BLaER1 (cell line): Measurements from ENCODE around the gene SMIM20.

Experiments used
- H3K27ac ChIP-seq: shearing (Covaris generic); formaldehyde crosslinking; 2 replicates; pipeline ENCODE4 v1.8.1; 2022
- H3K27me3 ChIP-seq: shearing (Covaris generic); formaldehyde crosslinking; 2 replicates; pipeline ENCODE4 v1.8.1; 2022
- H3K36me3 ChIP-seq: shearing (Covaris generic); formaldehyde crosslinking; 2 replicates; pipeline ENCODE4 v1.8.1; 2022
- H3K4me1 ChIP-seq: shearing (Covaris generic); formaldehyde crosslinking; 2 replicates; pipeline ENCODE4 v1.8.1; 2022
- H3K4me2 ChIP-seq: shearing (Covaris generic); formaldehyde crosslinking; 2 replicates; pipeline ENCODE4 v1.8.1; 2022
- H3K4me3 ChIP-seq: shearing (Covaris generic); formaldehyde crosslinking; 2 replicates; pipeline ENCODE4 v1.8.1; 2022
- H3K9ac ChIP-seq: shearing (Covaris generic); formaldehyde crosslinking; 2 replicates; pipeline ENCODE4 v1.8.1; 2022
- H3K9me3 ChIP-seq: shearing (Covaris generic); formaldehyde crosslinking; 2 replicates; pipeline ENCODE4 v1.8.1; 2022
- H4K20me1 ChIP-seq: shearing (Covaris generic); formaldehyde crosslinking; 2 replicates; pipeline ENCODE4 v1.8.1; 2022
- Cebpa-rat ChIP-seq: shearing (Covaris generic); IDR thresholded peaks from 2 replicates; pipeline ENCODE4 v1.8.1; 2022

The SMIM20 gene

DNA sequence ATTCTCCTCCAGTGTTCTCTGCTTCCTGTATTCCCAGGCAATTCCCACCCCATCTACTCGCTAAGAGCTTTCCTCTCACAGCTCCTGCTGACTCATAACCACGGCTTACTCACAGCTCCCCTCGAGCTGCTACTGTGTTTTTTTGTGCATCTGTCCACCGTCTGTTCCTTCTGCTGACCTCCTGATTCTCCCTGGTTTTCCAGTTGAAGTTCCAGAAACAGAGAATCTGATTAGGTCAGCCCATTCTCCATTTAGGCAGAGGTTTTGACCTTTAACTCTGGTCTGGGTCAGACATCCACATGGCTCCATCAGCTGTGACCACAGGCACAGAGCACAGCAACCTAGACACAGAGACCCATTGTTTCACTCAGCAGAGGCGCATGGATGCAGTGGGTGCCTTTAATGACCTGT lies 5.5 kb upstream of the SMIM20 start:
- no peak overlapping the region for H3K27ac ChIP-seq
- TF ChIP-seq Cebpa-rat: no peak
- no peak overlapping the region for H3K4me3 ChIP-seq
- no peaks in the 10 kb centered on the region for H3K9me3 ChIP-seq
- H3K27me3 ChIP-seq: peaks cover 10% of the 10 kb centered on the region
- no peak overlapping the region for H3K4me2 ChIP-seq
- H3K4me1 ChIP-seq: peaks cover 6% of the 10 kb centered on the region
- H3K9ac ChIP-seq: no peak overlapping the region
- no peaks in the 10 kb centered on the region for H3K36me3 ChIP-seq
- no peaks in the 10 kb centered on the region for H4K20me1 ChIP-seq

DNA sequence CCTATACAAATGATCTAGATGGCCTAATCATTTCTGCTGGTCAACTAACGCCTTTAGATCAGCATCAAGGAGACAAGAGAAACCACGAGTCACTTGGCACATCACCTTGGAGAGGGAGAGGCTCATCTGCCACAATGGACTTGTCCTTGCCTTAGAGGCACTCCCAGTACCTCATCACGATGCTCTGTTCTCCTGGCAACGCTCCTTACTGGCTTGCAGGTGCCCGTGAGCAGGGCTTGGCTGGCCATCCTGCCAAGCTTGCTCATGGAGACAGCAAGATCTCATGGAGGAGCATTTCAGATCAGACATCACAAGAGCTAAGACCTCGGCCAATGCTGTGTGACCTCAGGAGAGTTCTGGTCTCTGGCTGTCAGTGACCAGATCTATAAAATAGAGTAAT lies 2.7 kb upstream of the SMIM20 start:
- Histone ChIP-seq H3K4me3 (no peak overlapping the region), H3K27ac (no peak overlapping the region), H3K4me1 (peaks cover 18% of the 10 kb centered on the region), H3K9me3 (no peaks in the 10 kb centered on the region), H3K4me2 (no peak overlapping the region), H3K9ac (no peak overlapping the region), H3K36me3 (no peaks in the 10 kb centered on the region), H3K27me3 (peaks cover 13% of the 10 kb centered on the region), H4K20me1 (no peaks in the 10 kb centered on the region)
- TF ChIP-seq Cebpa-rat: no peak

DNA sequence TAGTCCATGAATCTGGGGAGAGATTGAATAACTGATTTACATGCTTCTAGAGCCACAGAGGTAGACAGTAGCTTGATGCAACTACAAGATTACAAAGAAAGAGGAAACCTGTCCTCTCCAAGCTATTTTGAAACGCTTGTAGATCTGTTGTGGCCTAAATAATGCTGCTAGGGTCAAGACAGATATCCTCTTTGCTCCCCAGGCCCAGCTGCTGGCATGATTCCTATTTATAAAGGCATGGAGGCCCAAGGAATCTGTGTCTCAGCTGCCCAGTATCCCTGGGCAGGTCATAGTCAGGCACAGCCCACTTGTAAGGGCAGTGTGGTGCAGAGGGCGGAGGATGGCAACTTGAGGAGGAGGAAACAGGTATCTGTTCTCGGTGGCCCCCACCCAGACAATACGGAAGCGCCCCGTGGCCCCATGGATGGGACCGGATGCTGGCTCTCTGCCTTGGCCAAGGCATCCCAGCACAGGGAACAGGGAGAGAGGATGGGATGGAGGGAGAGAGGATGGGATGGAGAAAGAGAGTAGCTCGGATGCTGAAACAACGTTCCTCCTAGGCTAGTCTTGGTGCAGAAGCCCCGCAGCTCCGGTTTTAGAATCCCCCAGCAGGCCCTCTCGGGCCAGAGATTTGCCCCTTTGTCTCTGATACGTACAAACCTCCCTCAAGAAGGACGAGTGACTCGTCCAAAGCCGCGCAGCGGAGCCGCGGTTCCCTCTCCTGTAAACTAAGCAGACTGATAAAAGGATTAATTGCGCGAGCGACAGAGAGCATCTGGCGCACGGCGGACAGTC lies 767 bp upstream of the SMIM20 start:
- TF ChIP-seq Cebpa-rat: no peak
- Histone ChIP-seq H3K4me1 (peaks cover 18% of the 10 kb centered on the region), H3K9me3 (no peaks in the 10 kb centered on the region)

DNA sequence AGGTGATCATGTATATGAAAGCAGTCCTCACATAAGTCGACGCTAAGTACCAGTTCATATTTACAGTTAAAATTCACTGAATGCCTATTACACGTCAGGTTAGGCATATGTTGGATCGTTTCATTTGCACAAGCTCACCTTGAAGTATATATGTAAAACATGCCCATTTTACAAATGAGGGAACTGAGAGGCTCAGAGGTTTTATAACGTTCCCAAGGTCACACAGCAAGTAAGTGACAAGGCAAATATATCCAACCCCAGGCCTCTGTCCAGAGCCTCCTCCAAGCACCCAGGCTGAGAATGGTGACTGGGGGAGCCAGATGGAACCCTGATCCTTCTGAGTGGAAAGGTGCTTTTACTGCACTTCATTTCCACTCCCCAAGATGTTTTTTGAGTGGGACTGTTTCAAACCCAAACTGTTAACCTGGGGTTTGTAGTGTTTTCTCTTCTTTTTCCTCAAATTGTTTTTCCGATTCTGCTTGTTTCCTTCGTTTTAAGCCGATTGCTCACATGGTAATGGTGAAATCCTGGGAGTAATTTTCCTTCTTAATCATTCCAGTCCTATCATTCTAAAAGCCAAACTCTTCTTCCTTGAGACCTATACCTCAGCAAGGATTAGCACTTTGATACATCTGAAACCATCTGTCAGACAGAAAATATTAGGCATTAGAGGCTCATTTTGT lies 791 bp downstream of the SMIM20 start:
- H3K4me3 ChIP-seq: peak overlapping the region; percentile 78
- H3K4me1 ChIP-seq: peaks cover 18% of the 10 kb centered on the region
- peaks cover 4% of the 10 kb centered on the region; the same call in 1 of the 2 replicates for H3K36me3 ChIP-seq
- H3K27ac ChIP-seq: peak overlapping the region; percentile 87
- H3K4me2 ChIP-seq: peak overlapping the region; percentile 83
- no peaks in the 10 kb centered on the region for H4K20me1 ChIP-seq
- H3K9ac ChIP-seq: peak overlapping the region; percentile 84
- no peaks in the 10 kb centered on the region for H3K9me3 ChIP-seq
- TF ChIP-seq Cebpa-rat: no peak
- H3K27me3 ChIP-seq: peaks cover 13% of the 10 kb centered on the region

More for the DNA sequence above, 767 bp upstream of the SMIM20 start:
- H3K27me3 ChIP-seq: peaks cover 13% of the 10 kb centered on the region
- peaks cover 4% of the 10 kb centered on the region; the same call in 1 of the 2 replicates for H3K36me3 ChIP-seq
- peak overlapping the region; percentile 84 for H3K9ac ChIP-seq
- no peaks in the 10 kb centered on the region for H4K20me1 ChIP-seq
- H3K4me2 ChIP-seq: peak overlapping the region; percentile 83
- peak overlapping the region; percentile 78 for H3K4me3 ChIP-seq
- H3K27ac ChIP-seq: peak overlapping the region; percentile 15; the same call in 1 of the 2 replicates

DNA sequence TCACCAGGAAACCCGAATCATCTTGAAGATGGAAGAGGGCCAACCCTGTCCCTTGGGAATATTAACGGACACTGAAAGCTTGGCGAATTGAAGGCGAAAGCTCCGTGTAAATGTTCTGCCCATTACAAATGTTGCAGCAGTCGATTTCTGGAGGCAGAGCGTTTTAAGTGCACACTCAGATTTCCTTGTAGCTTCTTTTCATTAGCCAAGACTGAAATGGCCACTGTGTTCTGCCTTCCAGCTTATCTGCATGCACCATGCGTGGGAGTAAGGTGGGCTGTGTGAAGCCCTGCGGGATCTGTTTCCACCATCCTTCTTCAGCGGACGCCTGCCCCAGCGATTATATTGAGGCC lies 1.3 kb downstream of the SMIM20 start:
- no peaks in the 10 kb centered on the region for H4K20me1 ChIP-seq
- H3K9me3 ChIP-seq: no peaks in the 10 kb centered on the region
- H3K27ac ChIP-seq: no peak overlapping the region
- H3K9ac ChIP-seq: no peak overlapping the region
- peaks cover 4% of the 10 kb centered on the region; the same call in 1 of the 2 replicates for H3K36me3 ChIP-seq
- peaks cover 18% of the 10 kb centered on the region for H3K4me1 ChIP-seq
- H3K4me3 ChIP-seq: no peak overlapping the region
- no peak for TF ChIP-seq Cebpa-rat
- peak overlapping the region; percentile 83 for H3K4me2 ChIP-seq
- peaks cover 13% of the 10 kb centered on the region for H3K27me3 ChIP-seq

DNA sequence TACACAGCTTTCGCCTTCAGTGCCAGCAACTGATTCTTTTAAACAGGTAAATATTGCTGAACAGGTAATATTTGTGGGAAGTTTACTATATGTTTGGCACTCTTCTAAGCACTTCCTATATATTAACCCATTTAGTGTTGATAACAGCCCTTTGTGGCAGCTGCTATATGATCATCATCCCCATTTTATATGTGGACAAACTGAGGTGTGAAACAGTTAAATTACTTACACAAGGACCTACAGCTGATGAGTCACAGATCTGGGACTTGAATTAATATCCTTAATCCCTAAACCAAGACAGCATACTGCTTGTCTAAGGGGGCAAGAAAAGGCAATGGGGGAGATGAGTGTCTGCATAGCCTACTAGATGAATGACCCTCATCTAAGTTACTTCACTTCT lies 2.9 kb downstream of the SMIM20 start:
- H3K36me3 ChIP-seq: peaks cover 17% of the 10 kb centered on the region; the same call in 1 of the 2 replicates
- no peak overlapping the region for H3K27ac ChIP-seq
- no peak for TF ChIP-seq Cebpa-rat
- no peaks in the 10 kb centered on the region for H4K20me1 ChIP-seq
- no peak overlapping the region for H3K4me2 ChIP-seq
- H3K9me3 ChIP-seq: no peaks in the 10 kb centered on the region
- H3K4me1 ChIP-seq: peaks cover 18% of the 10 kb centered on the region
- peaks cover 13% of the 10 kb centered on the region for H3K27me3 ChIP-seq
- H3K4me3 ChIP-seq: no peak overlapping the region
- H3K9ac ChIP-seq: no peak overlapping the region

DNA sequence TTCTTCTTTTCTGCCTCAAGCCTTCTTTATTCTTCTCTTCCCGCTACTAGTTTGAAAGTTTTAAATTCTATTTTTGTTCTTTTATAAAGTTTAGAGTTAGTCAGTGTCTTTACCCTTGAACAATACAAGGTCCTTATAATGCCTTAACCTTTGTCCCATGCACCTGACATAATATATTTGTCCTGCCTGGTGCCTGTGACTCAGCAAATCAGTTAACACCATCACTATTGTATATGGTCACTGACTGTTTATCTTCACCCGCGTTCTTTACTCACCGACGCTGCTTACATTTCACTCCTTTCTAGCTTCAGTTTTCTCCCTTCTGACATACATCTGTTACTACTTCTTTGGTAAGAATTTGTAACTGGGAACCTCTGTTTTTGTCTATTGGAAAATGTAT lies 5.7 kb downstream of the SMIM20 start:
- Histone ChIP-seq H3K27ac (no peak overlapping the region), H3K9me3 (no peaks in the 10 kb centered on the region), H3K36me3 (peaks cover 28% of the 10 kb centered on the region; the same call in 1 of the 2 replicates), H3K4me1 (peaks cover 9% of the 10 kb centered on the region), H3K27me3 (no peaks in the 10 kb centered on the region), H4K20me1 (0 out of 2 replicates have a peak, but pooled peaks cover 7% of the 10 kb centered on the region), H3K4me2 (no peak overlapping the region), H3K9ac (no peak overlapping the region), H3K4me3 (no peak overlapping the region)
- TF ChIP-seq Cebpa-rat: no peak

DNA sequence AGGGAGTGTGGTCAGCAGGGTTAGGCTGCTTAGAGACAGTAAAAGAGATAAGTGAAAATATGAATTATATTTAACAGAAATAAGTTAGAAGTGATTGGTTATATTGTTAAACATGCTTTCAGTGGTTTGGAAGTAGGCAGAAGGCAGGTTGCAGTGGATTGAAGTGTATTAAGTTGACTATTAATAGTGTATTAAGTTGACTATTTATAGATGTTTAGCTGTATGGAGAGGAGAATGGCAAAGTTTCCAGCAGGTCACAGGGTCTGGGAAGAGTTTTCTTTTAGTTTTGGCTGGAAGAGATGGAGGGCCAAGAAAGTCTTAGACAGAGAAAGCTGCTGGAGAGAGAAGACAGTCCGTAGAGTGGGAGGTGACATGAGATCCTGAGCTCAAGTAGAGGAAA lies 7.9 kb downstream of the SMIM20 start:
- 0 out of 2 replicates have a peak, but pooled peaks cover 7% of the 10 kb centered on the region for H4K20me1 ChIP-seq
- H3K9ac ChIP-seq: no peak overlapping the region
- H3K27me3 ChIP-seq: no peaks in the 10 kb centered on the region
- H3K4me1 ChIP-seq: no peaks in the 10 kb centered on the region
- H3K36me3 ChIP-seq: peaks cover 28% of the 10 kb centered on the region; the same call in 1 of the 2 replicates
- H3K27ac ChIP-seq: no peak overlapping the region
- H3K9me3 ChIP-seq: no peaks in the 10 kb centered on the region
- no peak overlapping the region for H3K4me3 ChIP-seq
- H3K4me2 ChIP-seq: no peak overlapping the region
- no peak for TF ChIP-seq Cebpa-rat

DNA sequence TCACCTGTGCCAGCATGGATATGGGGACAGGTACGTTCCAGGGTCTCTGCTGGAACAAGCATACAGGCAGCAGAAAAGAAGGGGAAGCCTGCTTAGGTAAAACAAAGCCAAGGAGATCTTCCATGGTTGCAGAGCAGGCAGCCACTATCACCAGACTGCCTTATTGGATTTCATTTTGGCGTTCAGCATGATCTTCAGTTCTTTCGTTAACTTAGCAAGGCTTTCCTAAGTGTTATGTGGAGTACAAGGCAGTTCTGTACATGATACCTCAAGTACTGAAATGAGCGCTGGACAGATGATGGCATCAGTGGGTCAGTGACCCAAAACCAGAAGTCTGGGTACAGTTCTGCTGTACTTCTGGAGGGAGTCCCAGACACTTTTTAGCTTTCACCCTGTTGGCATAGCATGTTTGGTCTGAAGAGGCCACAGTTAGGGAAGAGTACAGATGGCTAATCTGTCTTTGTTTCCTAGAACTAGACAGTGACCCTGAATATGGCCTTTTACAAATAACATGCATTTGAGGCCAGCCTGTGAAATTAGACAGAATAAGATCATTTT lies 8.9 kb downstream of the SMIM20 start:
- no peak overlapping the region for H3K9ac ChIP-seq
- no peaks in the 10 kb centered on the region for H3K9me3 ChIP-seq
- H3K27me3 ChIP-seq: no peaks in the 10 kb centered on the region
- no peak for TF ChIP-seq Cebpa-rat
- H3K27ac ChIP-seq: no peak overlapping the region
- H3K4me3 ChIP-seq: no peak overlapping the region
- no peaks in the 10 kb centered on the region for H3K4me1 ChIP-seq
- H3K36me3 ChIP-seq: peaks cover 24% of the 10 kb centered on the region; the same call in 1 of the 2 replicates
- H3K4me2 ChIP-seq: no peak overlapping the region
- 0 out of 2 replicates have a peak, but pooled peaks cover 7% of the 10 kb centered on the region for H4K20me1 ChIP-seq

DNA sequence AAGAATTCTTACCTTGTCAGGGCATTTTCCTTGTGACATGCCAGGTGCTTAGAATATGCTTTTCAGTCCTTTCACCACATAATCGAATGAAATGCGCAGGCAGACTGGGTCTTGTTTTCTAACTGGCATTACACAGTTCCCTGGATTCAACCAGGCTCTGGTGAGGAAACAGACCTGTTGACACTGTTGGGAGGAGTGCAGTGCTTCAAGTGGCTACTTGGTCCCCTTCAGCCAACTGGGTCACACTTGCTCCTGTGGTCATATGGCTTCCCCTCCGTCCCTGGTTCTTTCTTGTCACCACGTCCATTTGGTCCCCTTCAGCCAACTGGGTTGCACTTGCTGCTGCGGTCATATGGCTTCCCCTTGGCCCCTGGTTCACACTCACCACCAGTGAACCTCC lies 9.7 kb downstream of the SMIM20 start:
- Histone ChIP-seq H3K4me1 (no peaks in the 10 kb centered on the region), H3K9ac (no peak overlapping the region), H3K9me3 (no peaks in the 10 kb centered on the region), H3K4me2 (no peak overlapping the region), H3K4me3 (no peak overlapping the region), H3K27me3 (no peaks in the 10 kb centered on the region), H3K36me3 (peaks cover 24% of the 10 kb centered on the region; the same call in 1 of the 2 replicates), H4K20me1 (0 out of 2 replicates have a peak, but pooled peaks cover 7% of the 10 kb centered on the region), H3K27ac (no peak overlapping the region)
- no peak for TF ChIP-seq Cebpa-rat
